Measurements from ENCODE around the gene ZSWIM5.
"Not testable (repeated sequence)": the region's sequence is repeated elsewhere in the genome, so short reads cannot be mapped to it uniquely, and the experiment has no call there.

ZSWIM5 gene

GRCh38 chr1:45093334-45093733, 113.1 kb downstream of the ZSWIM5 start:
- DNase-seq (ENCODE audit: low read depth): no peak

- DNase-seq (ENCODE audit: low read depth): no peak
These were observed 116.7 kb downstream of the ZSWIM5 start for GRCh38 chr1:45089711-45090110.

- no peak for DNase-seq (ENCODE audit: low read depth)
These were observed 121.8 kb downstream of the ZSWIM5 start for GRCh38 chr1:45084562-45084961.

GRCh38 chr1:45079533-45079932, 126.9 kb downstream of the ZSWIM5 start:
- no peak for DNase-seq (ENCODE audit: low read depth)

GRCh38 chr1:45076959-45077358, 129.4 kb downstream of the ZSWIM5 start:
- DNase-seq (ENCODE audit: low read depth): not testable (repeated sequence)

GRCh38 chr1:45071567-45071966, 134.8 kb downstream of the ZSWIM5 start:
- DNase-seq (ENCODE audit: low read depth): no peak

GRCh38 chr1:45067806-45068205, 138.6 kb downstream of the ZSWIM5 start:
- DNase-seq (ENCODE audit: low read depth): no peak

GRCh38 chr1:45065083-45065482, 141.3 kb downstream of the ZSWIM5 start:
- peak; percentile 1 for DNase-seq (ENCODE audit: low read depth)

GRCh38 chr1:45062463-45062862, 143.9 kb downstream of the ZSWIM5 start:
- not testable (repeated sequence) for DNase-seq (ENCODE audit: low read depth)

- DNase-seq (ENCODE audit: low read depth): no peak
These were observed 146.6 kb downstream of the ZSWIM5 start for GRCh38 chr1:45059829-45060228.

- DNase-seq (ENCODE audit: low read depth): no peak
These were observed 148.9 kb downstream of the ZSWIM5 start for GRCh38 chr1:45057542-45057941.

- DNase-seq (ENCODE audit: low read depth): no peak
These were observed 155.2 kb downstream of the ZSWIM5 start for GRCh38 chr1:45051005-45051772.

- DNase-seq (ENCODE audit: low read depth): no peak
These were observed 159.4 kb downstream of the ZSWIM5 start for GRCh38 chr1:45047032-45047431.

GRCh38 chr1:45044916-45045315, 161.5 kb downstream of the ZSWIM5 start:
- no peak for DNase-seq (ENCODE audit: low read depth)

- no peak for DNase-seq (ENCODE audit: low read depth)
These were observed 163.3 kb downstream of the ZSWIM5 start for GRCh38 chr1:45043094-45043493.

- DNase-seq (ENCODE audit: low read depth): no peak
These were observed 166.1 kb downstream of the ZSWIM5 start for GRCh38 chr1:45040297-45040696.

GRCh38 chr1:45038661-45039364, 167.6 kb downstream of the ZSWIM5 start:
- DNase-seq (ENCODE audit: low read depth): no peak

GRCh38 chr1:45038240-45038639, 168.2 kb downstream of the ZSWIM5 start:
- DNase-seq (ENCODE audit: low read depth): no peak

- peak; percentile 18 for DNase-seq (ENCODE audit: low read depth)
These were observed 168.9 kb downstream of the ZSWIM5 start for GRCh38 chr1:45037456-45037855.

GRCh38 chr1:45035631-45036301, 170.6 kb downstream of the ZSWIM5 start:
- no peak for DNase-seq (ENCODE audit: low read depth)

- no peak for DNase-seq (ENCODE audit: low read depth)
These were observed 173.0 kb downstream of the ZSWIM5 start for GRCh38 chr1:45033356-45033755.

GRCh38 chr1:45032837-45033236, 173.6 kb downstream of the ZSWIM5 start:
- no peak for DNase-seq (ENCODE audit: low read depth)

- DNase-seq (ENCODE audit: low read depth): peak; percentile 16
These were observed 180.0 kb downstream of the ZSWIM5 start for GRCh38 chr1:45026446-45026845.
